Spleen (tissue), 11 donors: ENCODE measurements around the gene KIF21B. TPM values are rescaled to one million over a fixed set of nuclear protein-coding genes. Genes with fewer than 3 reads are reported as not detected.
A peak's percentile ranks its signal among the peaks of the same experiment; 100 is the strongest.

Experiments used
- DNase-seq: peaks from one replicate; pipeline ENCODE4 v3.0.0-alpha.2; 2020
- H3K27ac ChIP-seq, 8 donors: fragments of 200-600 bp; sonication (generic) in 7 of 8; 1 replicate in 4 of 8; 2 replicates in 4 of 8; pipeline versions ENCODE4 v1.5.0 to v1.8.0; 2016 to 2021; ENCODE audit warnings: inconsistent platforms in 4 of 8, mild to moderate bottlenecking in 4 of 8, moderate library complexity in 1 of 8
- H3K27me3 ChIP-seq, 7 donors: fragments of 200-600 bp; sonication (generic) in 6 of 7; replicated peaks in 1 of 7; 1 replicate in 4 of 7; 2 replicates in 3 of 7; pipeline versions ENCODE4 v1.5.0 to v1.8.0; 2016 to 2021; ENCODE audit warnings: inconsistent platforms in 3 of 7, mild to moderate bottlenecking in 1 of 7
- H3K36me3 ChIP-seq, 6 donors: fragments of 200-600 bp; sonication (generic) in 5 of 6; 1 replicate in 4 of 6; 2 replicates in 2 of 6; pipeline versions ENCODE4 v1.5.0 to v1.8.0; 2016 to 2021; ENCODE audit warnings: inconsistent platforms in 2 of 6
- H3K4me1 ChIP-seq, 6 donors: fragments of 200-600 bp; sonication (generic) in 5 of 6; 1 replicate in 3 of 6; 2 replicates in 3 of 6; pipeline versions ENCODE4 v1.5.0 to v1.8.0; 2016 to 2021; ENCODE audit warnings: inconsistent platforms in 3 of 6
- H3K4me3 ChIP-seq, 8 donors: fragments of 200-600 bp; sonication (generic) in 7 of 8; 1 replicate in 4 of 8; 2 replicates in 4 of 8; pipeline versions ENCODE4 v1.5.0 to v1.8.0; 2016 to 2021; ENCODE audit warnings: inconsistent platforms in 4 of 8, mild to moderate bottlenecking in 4 of 8, moderate library complexity in 2 of 8
- H3K9me3 ChIP-seq, 8 donors: fragments of 200-600 bp; sonication (generic) in 7 of 8; 1 replicate in 4 of 8; 2 replicates in 4 of 8; pipeline versions ENCODE4 v1.5.0 to v1.8.0; 2016 to 2021; ENCODE audit warnings: inconsistent platforms in 4 of 8
- CTCF ChIP-seq, 11 experiments: fragments of 200-600 bp in 7 of 11; fragments of 450-650 bp in 4 of 11; sonication (generic) in 4 of 11; IDR thresholded peaks in 8 of 11; conservative IDR thresholded peaks in 3 of 11; 1 replicate in 7 of 11; 2 replicates in 4 of 11; pipeline versions ENCODE4 v1.4.0 to v1.8.0; 2016 to 2021; ENCODE audit warnings: antibody characterized with exemption in 11 of 11, inconsistent platforms in 4 of 11, mild to moderate bottlenecking in 1 of 11
- POLR2A ChIP-seq, 3 donors: fragments of 450-650 bp; IDR thresholded peaks; one replicate each; pipeline ENCODE4 v1.5.1; 2017; ENCODE audit warnings: antibody characterized with exemption in 3 of 3, mild to moderate bottlenecking in 1 of 3
- POLR2AphosphoS5 ChIP-seq, 3 donors: sonication (generic); formaldehyde crosslinking; IDR thresholded peaks; one replicate each; pipeline ENCODE4 v1.5.1; 2017; ENCODE audit warnings: antibody characterized with exemption in 3 of 3
- WGBS, 5 donors: extraction: QIAGEN DNeasy Blood & Tissue Kit in 3 of 5; methylation state at CpG; one replicate each; pipeline versions ENCODE4 v1.1.5 to v1.1.7; 2013 to 2018; 5-methylcytosine and 5-hydroxymethylcytosine counted together
- intact Hi-C: fragments of 100-400 bp; cut with DNase I; formaldehyde crosslinking; loops from one replicate; pipeline ENCODE4 v1.15.0; 2023; ENCODE audit warnings: low total_unique reads
- polyA plus RNA-seq, 3 donors: library from polyadenylated mRNA; stranded (reverse); fragments of 200-250 nt; gene quantifications; one replicate each; pipeline ENCODE4 v1.2.1, GENCODE V29; 2013
- total RNA-seq, 7 donors: library from RNA; depleted of rRNA in 3 of 7; stranded (reverse); fragments of >200 nt in 3 of 7; fragmentation: NEBNext Ultra II Directional in 4 of 7; extraction: Animal tissue kit (Norgen Biotek cat#: 25700) in 4 of 7; gene quantifications; one replicate each; pipeline versions ENCODE4 v1.1.0 to v1.2.1, GENCODE V29; 2016 to 2021
- donor health status: healthy with polysubstance abuse.
- donor health status: DM: no; HTN: no; CAD: no; lungs with moderate emphysema.
- donor health status: DM: no; HTN: no; CAD: no.
- donor health status: Bipolar disorder and iron deficiency.
- donor health status: healthy.
- donor health status: DM: no; HTN: no; CAD: no.
- donor health status: DM: yes; HTN: yes; CAD: no.

The KIF21B gene
- total and polyA plus RNA-seq, 10 donors = 3.0 to 49.0 (median 28.1) TPM

- Histone ChIP-seq H3K4me1 (no peaks in the 10 kb centered on the region), H3K27me3 (no peaks in the 10 kb centered on the region), H3K36me3 (peaks cover 3 to 100% (median 93%) of the 10 kb centered on the region in 6 donors), H3K27ac (no peak overlapping the region), H3K4me3 (no peak overlapping the region), H3K9me3 (peaks cover 0 to 11% (median 3%) of the 10 kb centered on the region in 8 donors)
- WGBS, 5 donors = 94 to 98% (median 95%) methylated on average over 10 of the region's 10 CpGs
- DNase-seq = peak; percentile 67
- TF ChIP-seq POLR2A (IDR thresholded peaks at IDR 0.05) (no peak), POLR2AphosphoS5 (IDR thresholded peaks at IDR 0.05) (no peak), CTCF (IDR thresholded peaks at IDR 0.05 in 8 of 11, conservative IDR thresholded peaks at IDR 0.05 in 3 of 11) (no peak)
- intact Hi-C loops = no loop called here
Measured at GRCh38 chr1:200980873-200981272, 42.6 kb downstream of the KIF21B start.

- peaks cover 3 to 100% (median 97%) of the 10 kb centered on the region in 6 donors for H3K36me3 ChIP-seq
Measured at GRCh38 chr1:200980452-200980772, 43.1 kb downstream of the KIF21B start.

GRCh38 chr1:200979574-200980451 lies 43.7 kb downstream of the KIF21B start:
- WGBS, 5 donors = 84 to 90% (median 89%) methylated on average over 12 to 13 of the region's 13 CpGs
- Histone ChIP-seq H3K36me3 (peaks cover 3 to 100% (median 98%) of the 10 kb centered on the region in 6 donors), H3K4me1 (no peaks in the 10 kb centered on the region), H3K9me3 (peaks cover 0 to 11% (median 3%) of the 10 kb centered on the region in 8 donors), H3K27ac (no peak overlapping the region), H3K4me3 (no peak overlapping the region), H3K27me3 (no peaks in the 10 kb centered on the region)
- intact Hi-C loops = no loop called here
- TF ChIP-seq POLR2A (IDR thresholded peaks at IDR 0.05) = no peak
- TF ChIP-seq POLR2AphosphoS5 (IDR thresholded peaks at IDR 0.05) = no peak
- TF ChIP-seq CTCF (IDR thresholded peaks at IDR 0.05 in 8 of 11, conservative IDR thresholded peaks at IDR 0.05 in 3 of 11) = peak; percentile 33 to 82 (median 65)
- DNase-seq = peak; percentile 88

More at GRCh38 chr1:200980452-200980772, 43.1 kb downstream of the KIF21B start:
- Histone ChIP-seq H3K4me1 (no peaks in the 10 kb centered on the region), H3K27ac (no peak overlapping the region), H3K27me3 (no peaks in the 10 kb centered on the region), H3K4me3 (no peak overlapping the region), H3K9me3 (peaks cover 0 to 11% (median 3%) of the 10 kb centered on the region in 8 donors)
- TF ChIP-seq POLR2AphosphoS5 (IDR thresholded peaks at IDR 0.05) = no peak
- no peak for TF ChIP-seq CTCF (IDR thresholded peaks at IDR 0.05 in 8 of 11, conservative IDR thresholded peaks at IDR 0.05 in 3 of 11)
- no peak for DNase-seq
- intact Hi-C loops = no loop called here
- 92 to 100% (median 96%) methylated on average over 2 of the region's 2 CpGs for WGBS, 5 donors

- WGBS, 5 donors = 88 to 97% (median 95%) methylated on average over 15 to 16 of the region's 16 CpGs
- Histone ChIP-seq H3K36me3 (peaks cover 3 to 100% (median 98%) of the 10 kb centered on the region in 6 donors), H3K4me3 (no peak overlapping the region), H3K27ac (no peak overlapping the region), H3K9me3 (peaks cover 0 to 11% (median 3%) of the 10 kb centered on the region in 8 donors), H3K27me3 (no peaks in the 10 kb centered on the region), H3K4me1 (peaks cover 0 to 2% (median under 1%) of the 10 kb centered on the region in 6 donors)
- TF ChIP-seq CTCF (IDR thresholded peaks at IDR 0.05 in 8 of 11, conservative IDR thresholded peaks at IDR 0.05 in 3 of 11) = no peak
- TF ChIP-seq POLR2AphosphoS5 (IDR thresholded peaks at IDR 0.05) = no peak
- no peak for TF ChIP-seq POLR2A (IDR thresholded peaks at IDR 0.05)
- intact Hi-C loops = no loop called here
- no peak for DNase-seq
Measured at GRCh38 chr1:200977071-200977754, 46.3 kb downstream of the KIF21B start.
